ENCODE data around the gene DOCK4. TPM values are rescaled to one million over a fixed set of nuclear protein-coding genes. Genes with fewer than 3 reads are reported as not detected.

Gene DOCK4
- total and polyA plus RNA-seq, 2 of the 8 experiments (the other 6 are each of a cell fraction or from before 2014, with no cell fraction given): 5.1 to 23.6 TPM

DNA sequence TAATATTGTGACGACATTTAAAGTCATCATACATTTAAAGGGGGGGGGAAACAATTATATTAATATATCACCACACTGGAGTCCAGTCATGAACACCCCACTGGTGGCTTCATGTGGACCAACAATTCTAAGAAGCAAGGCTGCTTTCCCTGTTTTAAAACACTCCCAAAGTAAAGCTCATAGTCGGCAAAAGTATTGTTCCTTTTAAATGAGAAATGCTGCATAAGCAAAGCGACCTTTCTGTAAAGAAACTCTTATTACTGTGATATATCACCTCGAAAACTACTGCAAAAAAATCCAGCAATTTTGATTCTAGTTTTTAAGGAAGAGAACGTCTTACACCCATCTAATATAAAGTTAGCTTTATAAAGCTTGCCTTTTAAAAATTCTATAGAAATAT, 112.8 kb downstream of the DOCK4 start (continued):
- no peak for TF ChIP-seq SIX5 (IDR thresholded peaks at IDR 0.05; ENCODE audit: low read depth, low read length)
- no peak for TF ChIP-seq KDM1A (IDR thresholded peaks at IDR 0.05; ENCODE audit: borderline replicate concordance, low read length)
- no peak for TF ChIP-seq RFX5 (IDR thresholded peaks at IDR 0.05; ENCODE audit: borderline replicate concordance, low read depth, low read length)
- TF ChIP-seq, protein P1, sequence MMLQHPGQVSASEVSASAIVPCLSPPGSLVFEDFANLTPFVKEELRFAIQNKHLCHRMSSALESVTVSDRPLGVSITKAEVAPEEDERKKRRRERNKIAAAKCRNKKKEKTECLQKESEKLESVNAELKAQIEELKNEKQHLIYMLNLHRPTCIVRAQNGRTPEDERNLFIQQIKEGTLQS (IDR thresholded peaks at IDR 0.05; ENCODE audit: insufficient read depth, low read depth, low read length): no peak
- no peak for TF ChIP-seq EZH2 (IDR thresholded peaks at IDR 0.05; ENCODE audit: low read depth, low read length, severe bottlenecking)

Data from H1 (cell line).